Fibroblast of lung (primary cell): ENCODE results near the gene TMEM131. TPM values are rescaled to one million over a fixed set of nuclear protein-coding genes. Genes with fewer than 3 reads are reported as not detected.

Source experiments
- DNase-seq, 2 donors: peaks; one replicate each; pipeline versions ENCODE4 v3.0.0 to v3.0.0-alpha.2; 2010; ENCODE audit warnings: low read depth in 2 of 2
- H2AFZ ChIP-seq: 2 replicates; pipeline ENCODE4 v1.5.1; 2012; ENCODE audit warnings: low read length, control low read depth, inconsistent platforms
- H3K27ac ChIP-seq: 2 replicates; pipeline ENCODE4 v1.5.1; 2011; ENCODE audit warnings: low read length, control low read depth; ENCODE audit not compliant: insufficient read depth
- H3K27me3 ChIP-seq: 2 replicates; pipeline ENCODE4 v1.5.1; 2011; ENCODE audit warnings: mild to moderate bottlenecking, low read length; ENCODE audit not compliant: control insufficient read depth, insufficient read depth
- H3K36me3 ChIP-seq: 2 replicates; pipeline ENCODE4 v1.5.1; 2011; ENCODE audit warnings: low read length; ENCODE audit not compliant: control insufficient read depth, insufficient read depth
- H3K4me1 ChIP-seq: 2 replicates; pipeline ENCODE4 v1.5.1; 2011; ENCODE audit warnings: low read length; ENCODE audit not compliant: control insufficient read depth, insufficient read depth; ENCODE audit errors: extremely low read depth
- H3K4me2 ChIP-seq: 2 replicates; pipeline ENCODE4 v1.5.1; 2011; ENCODE audit warnings: low read length, control low read depth; ENCODE audit not compliant: insufficient read depth; ENCODE audit errors: extremely low read depth
- H3K4me3 ChIP-seq, 4 experiments: fragments of 200-600 bp in 1 of 4; sonication (generic) in 1 of 4; replicated peaks in 1 of 4; 2 replicates each; pipeline ENCODE4 v1.5.1; 2011 to 2016; ENCODE audit warnings: low read length in 4 of 4, low read depth in 3 of 4, mild to moderate bottlenecking in 3 of 4, control low read depth in 2 of 4, inconsistent platforms in 1 of 4, mixed read lengths in 1 of 4; ENCODE audit not compliant: insufficient read depth in 1 of 4; ENCODE audit errors: control extremely low read depth in 1 of 4
- H3K79me2 ChIP-seq: 2 replicates; pipeline ENCODE4 v1.5.1; 2012; ENCODE audit warnings: mild to moderate bottlenecking, low read length, inconsistent platforms; ENCODE audit not compliant: control insufficient read depth, insufficient read depth
- H3K9ac ChIP-seq: 2 replicates; pipeline ENCODE4 v1.5.1; 2011; ENCODE audit warnings: mild to moderate bottlenecking, low read length, control low read depth; ENCODE audit not compliant: insufficient read depth
- H3K9me3 ChIP-seq: 2 replicates; pipeline ENCODE4 v1.5.1; 2012; ENCODE audit warnings: low read depth, low read length; ENCODE audit not compliant: control insufficient read depth, insufficient read depth
- H4K20me1 ChIP-seq: 2 replicates; pipeline ENCODE4 v1.5.1; 2011; ENCODE audit warnings: low read length; ENCODE audit not compliant: control insufficient read depth, insufficient read depth; ENCODE audit errors: extremely low read depth
- CTCF ChIP-seq, 2 donors: IDR thresholded peaks in 1 of 2; conservative IDR thresholded peaks in 1 of 2; 1 replicate in 1 of 2; 2 replicates in 1 of 2; pipeline ENCODE4 v1.5.1; 2011 to 2012; ENCODE audit warnings: low read length in 2 of 2, control low read depth in 1 of 2, inconsistent platforms in 1 of 2, low read depth in 1 of 2, mild to moderate bottlenecking in 1 of 2
- EZH2 ChIP-seq: IDR thresholded peaks from 2 replicates; pipeline ENCODE4 v1.5.1; 2012; ENCODE audit warnings: low read length, control low read depth, mild to moderate bottlenecking; ENCODE audit errors: missing control alignments
- polyA plus RNA-seq, 2 donors: library from polyadenylated mRNA; depleted of rRNA in 1 of 2; stranded (reverse) in 1 of 2; unstranded in 1 of 2; fragments of >200 nt; gene quantifications; 2 replicates each; pipeline ENCODE4 v1.2.1, GENCODE V29; 2011 to 2012; ENCODE audit warnings: missing spikeins in 1 of 2
- total RNA-seq: library from RNA; depleted of rRNA; stranded (reverse); fragments of >200 nt; gene quantifications from 2 replicates; pipeline ENCODE4 v1.2.1, GENCODE V29; 2014

The TMEM131 gene
- total and polyA plus RNA-seq, 2 donors (not counting 1 experiment from before 2014, with no cell fraction given), result 18.1 to 32.4 TPM

DNA sequence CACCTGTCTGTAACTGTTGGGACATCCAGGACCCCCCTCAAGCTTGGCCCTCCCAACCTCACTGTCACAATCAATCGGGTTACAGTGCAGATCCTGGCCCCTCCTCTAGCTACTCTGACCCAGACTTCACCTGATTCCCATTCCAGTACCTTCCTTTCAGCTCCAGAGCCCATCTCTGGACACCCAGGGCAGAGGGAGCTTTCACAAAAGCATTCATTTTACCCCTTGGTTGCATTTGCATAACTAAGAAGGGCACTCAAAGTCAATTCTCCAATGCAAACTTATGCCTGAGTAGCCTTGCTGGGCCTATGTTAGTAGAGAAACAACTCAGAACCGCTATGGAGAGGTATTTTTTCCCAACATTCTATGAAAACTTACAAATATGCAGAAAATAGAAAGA, 275.0 kb downstream of the TMEM131 start:
- no peak for DNase-seq
- no peaks in the 10 kb centered on the region for H4K20me1 ChIP-seq
- no peak overlapping the region for H3K9ac ChIP-seq
- no peaks in the 10 kb centered on the region for H3K36me3 ChIP-seq
- H2AFZ ChIP-seq, result no peak overlapping the region
- H3K27ac ChIP-seq, result no peak overlapping the region
- no peak overlapping the region for H3K4me2 ChIP-seq
- H3K9me3 ChIP-seq, result no peaks in the 10 kb centered on the region
- no peaks in the 10 kb centered on the region for H3K79me2 ChIP-seq
- H3K4me1 ChIP-seq, result no peaks in the 10 kb centered on the region
- H3K27me3 ChIP-seq, result peaks cover 3% of the 10 kb centered on the region
- TF ChIP-seq CTCF (conservative IDR thresholded peaks at IDR 0.05 in 1 of 2, IDR thresholded peaks at IDR 0.05 in 1 of 2; ENCODE audit: low read depth in 1 of 2, low read length in 2 of 2), result no peak
- no peak for TF ChIP-seq EZH2
- H3K4me3 ChIP-seq, result no peak overlapping the region

- no peaks in the 10 kb centered on the region for H3K9me3 ChIP-seq
- no peak overlapping the region for H3K27ac ChIP-seq
- H3K4me1 ChIP-seq, result no peaks in the 10 kb centered on the region
- H3K79me2 ChIP-seq, result no peaks in the 10 kb centered on the region
- H2AFZ ChIP-seq, result no peak overlapping the region
- H3K27me3 ChIP-seq, result peaks cover 3% of the 10 kb centered on the region
- H3K9ac ChIP-seq, result no peak overlapping the region
- no peaks in the 10 kb centered on the region for H4K20me1 ChIP-seq
- no peak for DNase-seq
- no peak overlapping the region for H3K4me3 ChIP-seq
- no peak overlapping the region for H3K4me2 ChIP-seq
- no peaks in the 10 kb centered on the region for H3K36me3 ChIP-seq
- no peak for TF ChIP-seq CTCF (conservative IDR thresholded peaks at IDR 0.05 in 1 of 2, IDR thresholded peaks at IDR 0.05 in 1 of 2; ENCODE audit: low read depth in 1 of 2, low read length in 2 of 2)
- no peak for TF ChIP-seq EZH2
Measured at GRCh38 chr2:97719362-97720155, 276.2 kb downstream of the TMEM131 start.

GRCh38 chr2:97718942-97719341, 276.8 kb downstream of the TMEM131 start:
- Histone ChIP-seq H3K4me3 (no peak overlapping the region), H3K9ac (no peak overlapping the region), H3K79me2 (no peaks in the 10 kb centered on the region), H3K27me3 (peaks cover 3% of the 10 kb centered on the region), H3K4me1 (no peaks in the 10 kb centered on the region), H3K4me2 (no peak overlapping the region), H3K36me3 (no peaks in the 10 kb centered on the region), H4K20me1 (no peaks in the 10 kb centered on the region), H3K9me3 (no peaks in the 10 kb centered on the region), H3K27ac (no peak overlapping the region), H2AFZ (no peak overlapping the region)
- TF ChIP-seq CTCF (conservative IDR thresholded peaks at IDR 0.05 in 1 of 2, IDR thresholded peaks at IDR 0.05 in 1 of 2; ENCODE audit: low read depth in 1 of 2, low read length in 2 of 2) (no peak), EZH2 (no peak)
- DNase-seq, result no peak
